ENCODE results near the gene TMEM229B.

Gene TMEM229B

GRCh38 chr14:67515386-67516079 is 27.0 kb upstream of the TMEM229B start:
- DNase-seq (ENCODE audit: low read depth in 2 of 2, low spot score in 1 of 2), result no peak

GRCh38 chr14:67514650-67515385 is 26.3 kb upstream of the TMEM229B start:
- DNase-seq (ENCODE audit: low read depth in 2 of 2, low spot score in 1 of 2), result no peak

GRCh38 chr14:67514203-67514607 is 25.7 kb upstream of the TMEM229B start:
- no peak for DNase-seq (ENCODE audit: low read depth in 2 of 2, low spot score in 1 of 2)

- DNase-seq (ENCODE audit: low read depth in 2 of 2, low spot score in 1 of 2), result no peak
These were observed 25.1 kb upstream of the TMEM229B start for GRCh38 chr14:67513631-67514108.

- no peak for DNase-seq (ENCODE audit: low read depth in 2 of 2, low spot score in 1 of 2)
These were observed 24.2 kb upstream of the TMEM229B start for GRCh38 chr14:67512463-67513310.

GRCh38 chr14:67510836-67511235 is 22.3 kb upstream of the TMEM229B start:
- no peak for DNase-seq (ENCODE audit: low read depth in 2 of 2, low spot score in 1 of 2)

GRCh38 chr14:67510121-67510520 is 21.6 kb upstream of the TMEM229B start:
- no peak for DNase-seq (ENCODE audit: low read depth in 2 of 2, low spot score in 1 of 2)

GRCh38 chr14:67508956-67509355 is 20.4 kb upstream of the TMEM229B start:
- no peak for DNase-seq (ENCODE audit: low read depth in 2 of 2, low spot score in 1 of 2)

- DNase-seq (ENCODE audit: low read depth in 2 of 2, low spot score in 1 of 2), result no peak
These were observed 16.7 kb upstream of the TMEM229B start for GRCh38 chr14:67505254-67505653.

GRCh38 chr14:67503331-67503730 is 14.8 kb upstream of the TMEM229B start:
- DNase-seq (ENCODE audit: low read depth in 2 of 2, low spot score in 1 of 2), result no peak

GRCh38 chr14:67502867-67503266 is 14.3 kb upstream of the TMEM229B start:
- no peak for DNase-seq (ENCODE audit: low read depth in 2 of 2, low spot score in 1 of 2)

- no peak for DNase-seq (ENCODE audit: low read depth in 2 of 2, low spot score in 1 of 2)
These were observed 13.1 kb upstream of the TMEM229B start for GRCh38 chr14:67501670-67502069.

GRCh38 chr14:67500981-67501380 is 12.5 kb upstream of the TMEM229B start:
- DNase-seq (ENCODE audit: low read depth in 2 of 2, low spot score in 1 of 2), result no peak

- no peak for DNase-seq (ENCODE audit: low read depth in 2 of 2, low spot score in 1 of 2)
These were observed 9.2 kb upstream of the TMEM229B start for GRCh38 chr14:67497716-67498115.

GRCh38 chr14:67497216-67497615 is 8.7 kb upstream of the TMEM229B start:
- DNase-seq (ENCODE audit: low read depth in 2 of 2, low spot score in 1 of 2), result no peak

- DNase-seq (ENCODE audit: low read depth in 2 of 2, low spot score in 1 of 2), result no peak
These were observed 7.3 kb upstream of the TMEM229B start for GRCh38 chr14:67495827-67496226.

GRCh38 chr14:67493092-67493717 is 4.7 kb upstream of the TMEM229B start:
- no peak for DNase-seq (ENCODE audit: low read depth in 2 of 2, low spot score in 1 of 2)

- no peak for DNase-seq (ENCODE audit: low read depth in 2 of 2, low spot score in 1 of 2)
These were observed 4.0 kb upstream of the TMEM229B start for GRCh38 chr14:67492538-67492937.

GRCh38 chr14:67491741-67492507 is 3.4 kb upstream of the TMEM229B start:
- no peak for DNase-seq (ENCODE audit: low read depth in 2 of 2, low spot score in 1 of 2)

- DNase-seq (ENCODE audit: low read depth in 2 of 2, low spot score in 1 of 2), result no peak
These were observed 2.8 kb upstream of the TMEM229B start for GRCh38 chr14:67491285-67491684.

Measured in stimulated activated CD8-positive, alpha-beta memory T cell treated with anti-CD3 and anti-CD28 coated beads, Interleukin-4, amount 100 ng/mL, for 4 hours (primary cell).